Left kidney (tissue), 2 donors: ENCODE measurements around the gene STX1B. TPM values are rescaled to one million over a fixed set of nuclear protein-coding genes. Genes with fewer than 3 reads are reported as not detected.
A peak's percentile ranks its signal among the peaks of the same experiment; 100 is the strongest.

ENCODE experiments used
- DNase-seq: peaks from one replicate; pipeline ENCODE4 v3.0.0-alpha.2; 2013
- polyA plus RNA-seq: library from polyadenylated mRNA; unstranded; fragments of 120-200 nt; gene quantifications from one replicate; pipeline ENCODE4 v1.2.1, GENCODE V29; 2013; ENCODE audit not compliant: insufficient read length

The STX1B gene
- polyA plus RNA-seq, 1 donor, result 2.5 TPM

DNA sequence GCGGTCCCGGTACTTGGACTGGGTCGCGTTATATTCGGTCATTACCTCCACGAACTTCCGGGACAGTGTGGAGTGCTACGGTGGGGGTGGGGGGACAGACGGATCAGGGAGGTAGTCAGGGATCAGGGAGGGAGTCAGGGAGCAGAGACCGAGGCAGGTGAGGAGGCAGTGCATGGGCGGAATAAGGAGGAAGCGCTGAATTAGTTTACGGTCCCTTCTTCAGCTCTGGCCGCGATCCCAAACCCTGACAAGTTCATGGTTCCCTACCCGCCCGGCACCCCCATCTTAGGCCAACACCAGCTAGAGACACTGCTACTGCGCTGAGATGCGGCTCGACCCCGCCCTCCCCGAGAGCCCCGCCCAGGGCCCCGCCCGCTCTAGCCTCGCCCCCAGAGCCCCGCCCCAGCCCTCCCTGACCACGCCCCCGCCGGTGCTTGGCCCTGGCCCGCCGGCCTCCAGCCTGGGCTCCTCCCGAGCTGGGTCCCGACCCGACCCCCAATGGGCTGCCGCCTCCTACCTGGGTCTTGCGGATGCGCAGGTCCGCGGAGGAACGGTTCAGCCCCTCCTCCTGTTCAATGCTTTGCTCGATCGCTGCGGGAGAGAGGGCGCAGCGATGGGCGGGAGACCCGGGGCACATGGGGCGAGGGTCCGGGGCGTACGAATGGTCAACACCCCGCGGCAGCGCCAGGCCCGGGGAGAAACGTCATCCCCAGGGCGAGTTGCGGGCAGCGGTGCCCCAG lies 13.3 kb downstream of the STX1B start:
- peak; percentile 30 for DNase-seq

GRCh38 chr16:30996324-30996984 lies 14.0 kb downstream of the STX1B start:
- no peak for DNase-seq

DNA sequence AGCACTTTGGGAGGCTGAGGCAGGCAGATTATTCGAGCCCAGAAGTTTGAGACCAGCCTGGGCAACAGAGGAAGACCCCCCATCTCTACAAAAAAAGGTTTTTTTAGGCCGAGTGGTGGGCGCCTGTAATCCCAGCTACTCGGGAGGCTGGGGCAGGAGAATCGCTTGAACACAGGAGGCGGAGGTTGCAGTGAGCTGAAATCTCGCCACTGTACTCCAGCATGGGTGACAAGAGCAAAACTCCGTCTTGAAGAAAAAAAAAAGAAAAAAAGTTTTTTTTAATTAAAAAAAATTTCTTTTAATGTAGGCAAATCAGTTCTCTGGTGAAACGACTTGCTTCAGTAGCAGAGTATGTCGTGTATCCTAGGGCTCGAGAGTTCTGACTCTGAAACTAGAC lies 14.5 kb downstream of the STX1B start:
- DNase-seq, result no peak

- DNase-seq, result no peak
Observed at GRCh38 chr16:30992931-30993816, 17.3 kb downstream of the STX1B start.

DNA sequence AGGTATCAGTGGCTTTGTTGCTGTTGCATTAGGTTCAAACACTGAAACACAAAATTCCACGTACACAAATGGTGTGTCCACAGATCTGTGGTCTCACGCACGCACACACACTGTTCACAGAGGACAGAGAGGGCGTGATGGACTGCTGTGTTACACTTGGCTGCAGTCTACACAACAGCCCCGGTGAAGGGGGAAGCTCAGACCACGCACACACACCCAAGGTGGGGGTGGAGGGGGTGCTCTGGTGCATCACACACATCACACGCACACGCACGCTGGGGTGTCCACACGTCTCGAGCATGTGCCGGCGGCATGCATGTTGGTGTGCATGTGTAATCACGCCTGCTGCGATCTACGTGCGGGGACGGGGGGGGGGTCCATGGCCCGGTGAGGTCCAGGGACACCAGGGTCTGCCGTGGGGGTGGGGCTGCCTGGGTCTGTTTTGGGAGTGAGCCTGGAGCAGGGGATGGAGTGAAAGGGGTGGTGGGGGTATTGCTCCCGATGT lies 18.1 kb downstream of the STX1B start:
- DNase-seq, result no peak

DNA sequence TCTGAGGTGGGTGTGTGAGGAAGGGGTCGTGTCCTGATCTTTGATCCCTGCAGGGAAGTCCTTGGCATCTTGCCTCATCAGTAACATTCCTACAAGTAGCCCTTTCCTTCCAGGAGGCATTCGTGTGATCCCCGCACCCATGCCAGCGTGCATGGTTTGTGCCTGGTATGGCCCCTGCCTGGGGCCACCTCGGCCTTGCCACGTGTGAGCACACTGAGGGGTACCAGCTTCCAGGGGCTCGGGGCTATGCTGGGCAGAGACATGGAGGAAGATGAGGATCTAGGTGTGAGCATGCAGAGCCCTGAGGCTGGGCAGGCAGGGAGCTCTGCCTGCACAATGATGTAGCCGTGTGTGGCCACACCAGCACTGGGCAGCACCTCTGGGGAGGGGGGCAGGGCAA lies 19.4 kb downstream of the STX1B start:
- no peak for DNase-seq

GRCh38 chr16:30990105-30990504 lies 20.3 kb downstream of the STX1B start:
- DNase-seq, result no peak

- DNase-seq, result no peak
Observed at GRCh38 chr16:30989469-30990047, 20.9 kb downstream of the STX1B start.

- no peak for DNase-seq
Observed at GRCh38 chr16:30987581-30988190, 22.8 kb downstream of the STX1B start.

- no peak for DNase-seq
Observed at GRCh38 chr16:30986129-30986991, 24.1 kb downstream of the STX1B start.

GRCh38 chr16:30985401-30986128 lies 24.9 kb downstream of the STX1B start:
- DNase-seq, result peak; percentile 48

DNA sequence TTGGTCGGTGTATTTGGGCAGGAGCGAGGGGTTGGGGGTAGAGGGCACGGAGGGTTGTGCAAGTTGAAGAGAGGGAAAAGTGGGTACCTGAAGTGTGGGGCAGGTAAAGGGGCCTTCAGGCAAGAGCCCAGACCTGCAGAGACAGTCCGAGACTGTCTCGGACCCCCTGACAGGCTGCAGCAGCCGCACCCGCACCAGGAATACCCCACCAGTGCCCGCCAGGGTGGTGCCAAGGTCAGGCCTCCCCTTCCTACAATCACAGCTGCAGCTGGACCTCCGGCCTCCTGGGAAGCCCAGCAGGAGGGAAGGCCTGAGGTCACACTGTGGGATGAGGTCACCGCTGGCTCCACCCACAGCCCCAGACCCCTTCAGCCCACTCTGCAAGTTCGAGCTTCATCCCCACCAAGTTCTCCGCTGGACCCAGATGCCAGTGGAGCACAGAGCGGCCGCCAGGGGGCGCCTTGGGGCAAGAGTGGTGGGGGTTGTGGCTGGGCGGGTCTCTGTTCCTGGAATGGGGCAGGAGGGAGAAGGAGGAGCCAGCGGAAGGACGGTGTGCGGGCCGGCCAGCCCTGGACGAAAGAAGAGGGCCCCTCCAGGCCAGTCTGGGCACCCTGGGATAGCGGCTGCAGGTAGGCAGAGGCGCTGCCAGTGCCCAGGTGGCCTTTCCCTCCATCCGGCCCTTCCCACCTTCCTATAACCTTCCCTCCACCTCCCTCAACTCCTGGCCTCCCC lies 25.6 kb downstream of the STX1B start, which contains the start of gene HSD3B7:
HSD3B7 (plus strand) TSS at position 539 of the 732 bp plus-strand sequence. CDS start 452 bp downstream, outside the sequence.
- DNase-seq, result peak; percentile 70

DNA sequence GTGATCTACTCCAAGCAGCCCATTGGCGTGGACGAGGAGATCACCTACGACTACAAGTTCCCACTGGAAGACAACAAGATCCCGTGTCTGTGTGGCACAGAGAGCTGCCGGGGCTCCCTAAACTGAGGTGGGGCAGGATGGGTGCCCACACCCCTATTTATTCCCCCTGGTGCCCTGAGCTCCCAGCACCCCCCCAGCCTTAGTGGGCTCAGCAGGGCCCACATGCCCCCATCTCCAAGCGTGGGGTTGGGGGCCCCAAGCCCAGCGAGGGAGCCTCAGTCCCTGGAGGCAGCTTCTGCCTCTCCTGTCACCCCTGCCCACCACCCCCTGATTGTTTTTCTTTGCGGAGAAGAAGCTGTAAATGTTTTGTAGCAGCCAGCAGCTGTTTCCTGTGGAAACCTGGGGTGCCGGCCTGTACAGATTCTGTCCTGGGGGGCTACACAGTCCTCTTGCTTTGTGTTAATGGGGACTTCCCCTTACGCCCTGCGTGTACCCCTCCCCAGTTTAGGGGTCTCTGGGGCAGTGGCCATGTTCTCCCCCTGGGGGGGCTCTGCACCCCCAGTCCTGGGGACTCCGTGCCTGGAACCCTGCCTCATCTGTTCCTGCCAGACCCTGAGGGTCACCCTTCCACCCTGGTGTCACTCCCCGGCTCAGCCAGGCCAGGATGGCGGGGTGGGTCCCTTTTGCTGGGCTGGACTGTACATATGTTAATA lies 26.4 kb downstream of the STX1B start:
- no peak for DNase-seq

DNA sequence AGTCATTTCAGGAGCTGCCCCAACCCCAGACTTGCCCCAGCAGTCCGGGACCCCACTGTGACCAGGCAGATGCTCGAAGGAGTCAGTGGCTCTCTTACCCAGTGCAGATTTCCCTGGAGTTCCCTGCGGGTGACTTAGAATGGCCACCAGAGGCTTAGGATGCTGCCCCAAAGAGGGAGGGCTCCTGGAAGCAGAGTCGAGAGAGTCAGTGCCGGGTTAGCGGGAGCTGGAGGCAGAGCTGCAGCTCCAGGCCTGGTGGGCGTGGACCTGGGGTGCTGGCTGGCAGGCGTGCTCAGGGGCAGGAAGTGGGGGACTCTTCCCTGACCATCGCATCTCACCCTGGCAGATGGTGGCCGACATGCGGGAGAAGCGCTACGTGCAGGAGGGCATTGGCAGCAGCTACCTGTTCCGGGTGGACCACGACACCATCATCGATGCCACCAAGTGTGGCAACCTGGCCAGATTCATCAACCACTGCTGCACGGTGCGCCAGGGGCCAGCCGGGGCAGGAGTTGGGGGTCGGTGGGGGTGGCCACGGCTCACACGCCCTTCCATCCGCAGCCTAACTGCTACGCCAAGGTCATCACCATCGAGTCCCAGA lies 27.0 kb downstream of the STX1B start:
- DNase-seq, result no peak

DNA sequence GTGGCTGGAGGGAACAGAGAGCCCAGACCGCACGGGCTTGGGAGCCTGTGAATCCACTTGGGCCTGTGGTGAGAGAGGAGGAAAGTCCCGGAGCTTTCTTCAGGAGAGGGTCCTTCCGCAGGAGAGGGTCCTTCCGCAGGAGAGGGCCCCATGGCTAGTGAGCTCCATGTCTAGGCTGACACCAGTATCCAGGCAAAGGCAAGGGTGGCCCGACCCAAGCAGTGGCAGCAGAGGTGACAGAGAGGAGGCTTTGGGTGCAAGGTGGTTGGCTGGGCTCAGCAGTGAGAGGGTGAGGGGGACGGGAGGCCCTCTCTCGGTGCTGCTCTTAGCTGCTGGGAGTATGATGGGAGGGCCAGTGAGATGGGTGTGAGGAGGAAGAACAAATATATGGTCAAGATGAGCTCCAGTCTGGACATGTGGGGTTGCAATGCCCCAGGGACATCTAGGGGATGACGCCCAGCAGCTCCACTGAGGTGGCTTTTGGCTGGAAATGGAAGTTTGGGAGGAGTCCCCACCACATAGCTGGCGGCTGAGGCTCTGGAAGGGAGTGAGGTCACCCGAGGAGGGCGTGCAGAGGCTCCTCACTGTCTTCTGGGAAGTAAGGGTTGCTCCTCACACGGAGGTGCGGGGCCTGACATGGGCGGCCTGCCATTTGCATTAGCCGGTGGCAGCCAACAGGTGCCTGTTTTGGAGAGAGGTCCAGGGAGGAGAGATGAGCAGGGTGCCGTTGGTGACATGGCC lies 27.7 kb downstream of the STX1B start:
- DNase-seq, result no peak

DNA sequence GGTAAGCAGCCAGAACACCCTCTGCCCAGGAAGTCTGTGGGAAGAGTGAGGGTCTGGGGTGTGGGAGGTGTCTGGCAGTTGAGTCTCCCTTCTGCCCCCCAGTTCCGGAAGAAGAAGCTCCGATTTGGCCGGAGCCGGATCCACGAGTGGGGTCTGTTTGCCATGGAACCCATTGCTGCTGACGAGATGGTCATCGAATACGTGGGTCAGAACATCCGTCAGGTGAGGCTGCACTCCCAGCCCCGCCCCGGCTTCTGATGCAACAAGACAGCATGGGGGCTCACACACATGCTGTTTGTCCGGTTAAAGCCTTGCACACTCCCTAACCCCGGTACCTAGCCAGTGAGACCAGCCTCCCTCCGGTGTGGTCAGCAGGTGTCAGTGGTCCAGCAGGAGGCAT lies 29.5 kb downstream of the STX1B start:
- no peak for DNase-seq

DNA sequence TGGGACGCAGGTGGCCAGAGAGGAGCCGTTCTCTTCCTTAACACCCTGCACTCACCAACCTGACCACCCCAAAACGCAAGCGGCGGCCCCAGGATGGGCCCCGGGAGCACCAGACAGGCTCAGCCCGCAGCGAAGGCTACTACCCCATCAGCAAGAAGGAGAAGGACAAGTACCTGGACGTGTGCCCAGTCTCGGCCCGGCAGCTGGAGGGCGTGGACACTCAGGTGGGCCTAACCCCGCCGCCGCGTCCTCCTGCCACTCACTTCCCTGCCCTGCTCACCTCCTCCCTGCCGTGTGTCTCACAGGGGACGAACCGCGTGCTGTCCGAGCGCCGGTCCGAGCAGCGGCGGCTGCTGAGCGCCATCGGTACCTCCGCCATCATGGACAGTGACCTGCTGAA lies 30.0 kb downstream of the STX1B start:
- no peak for DNase-seq
